Central memory CD8-positive, alpha-beta T cell (primary cell): ENCODE data around the gene CYTH3.

Experiments used
- ATAC-seq: fragments of 150-1000 bp; cut with Tn5 transposase; replicated peaks from 2 replicates; pipeline ENCODE4 v1.10.0; 2022; ENCODE audit warnings: mild to moderate bottlenecking, moderate FRiP score, moderate number of reproducible peaks; ENCODE audit not compliant: poor library complexity, severe bottlenecking; ENCODE audit errors: extremely low read depth
- DNase-seq, 2 donors: peaks; one replicate each; pipeline ENCODE4 v3.0.0; 2021; ENCODE audit warnings: low spot score in 2 of 2
- H3K27ac Mint-ChIP-seq: one replicate; pipeline ENCODE4 v1.8.0; 2022; ENCODE audit warnings: low read depth, mild to moderate bottlenecking, moderate library complexity, mixed read lengths
- H3K27me3 Mint-ChIP-seq: one replicate; pipeline ENCODE4 v1.8.0; 2022; ENCODE audit warnings: mixed read lengths
- H3K36me3 Mint-ChIP-seq: one replicate; pipeline ENCODE4 v1.8.0; 2022; ENCODE audit warnings: mild to moderate bottlenecking, moderate library complexity, mixed read lengths; ENCODE audit not compliant: insufficient read depth
- H3K4me1 Mint-ChIP-seq: one replicate; pipeline ENCODE4 v1.8.0; 2022; ENCODE audit warnings: mixed read lengths
- H3K4me3 Mint-ChIP-seq: one replicate; pipeline ENCODE4 v1.8.0; 2022; ENCODE audit warnings: mild to moderate bottlenecking, moderate library complexity, mixed read lengths
- H3K9me3 Mint-ChIP-seq: one replicate; pipeline ENCODE4 v1.8.0; 2022; ENCODE audit warnings: mixed read lengths

The CYTH3 gene

GRCh38 chr7:6121141-6121540 lies 151.3 kb downstream of the CYTH3 start:
- Mint-ChIP-seq H3K4me1 (peaks cover 23% of the 10 kb centered on the region), H3K4me3 (no peak overlapping the region), H3K27me3 (no peaks in the 10 kb centered on the region), H3K36me3 (peaks cover 63% of the 10 kb centered on the region), H3K9me3 (peaks cover 7% of the 10 kb centered on the region), H3K27ac (no peak overlapping the region)
- DNase-seq (no peak), ATAC-seq (no peak)

GRCh38 chr7:6117533-6117932 lies 154.9 kb downstream of the CYTH3 start:
- H3K36me3 Mint-ChIP-seq: peaks cover 76% of the 10 kb centered on the region
- H3K27ac Mint-ChIP-seq: peak overlapping the region; percentile 32

DNA sequence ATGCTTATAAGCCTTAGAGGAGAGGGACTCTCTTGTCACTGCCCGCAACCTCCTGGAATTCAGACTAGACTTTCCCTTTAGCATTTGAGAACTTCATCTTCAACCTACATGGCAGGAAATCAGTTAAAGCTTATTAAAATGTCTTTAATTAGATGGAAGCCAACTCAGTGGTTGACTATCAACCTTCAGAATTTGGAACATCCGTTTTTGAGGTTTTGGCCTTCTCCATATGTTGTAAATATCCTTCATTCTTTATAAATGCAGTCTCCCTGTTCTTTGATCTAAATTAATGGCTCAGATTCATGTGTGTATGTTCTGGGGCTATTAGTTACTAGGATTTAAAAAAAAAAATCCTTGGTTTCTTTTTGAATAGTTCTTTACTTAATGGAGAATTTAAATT lies 156.2 kb downstream of the CYTH3 start:
- H3K27ac Mint-ChIP-seq: no peak overlapping the region
- no peak overlapping the region for H3K4me3 Mint-ChIP-seq
- no peak for DNase-seq
- no peaks in the 10 kb centered on the region for H3K9me3 Mint-ChIP-seq
- H3K36me3 Mint-ChIP-seq: peaks cover 74% of the 10 kb centered on the region
- no peak for ATAC-seq
- no peaks in the 10 kb centered on the region for H3K27me3 Mint-ChIP-seq
- H3K4me1 Mint-ChIP-seq: peaks cover 17% of the 10 kb centered on the region

More at GRCh38 chr7:6117533-6117932, 154.9 kb downstream of the CYTH3 start:
- ATAC-seq (no peak), DNase-seq (no peak)
- Mint-ChIP-seq H3K9me3 (peaks cover 7% of the 10 kb centered on the region), H3K4me1 (peaks cover 23% of the 10 kb centered on the region), H3K4me3 (no peak overlapping the region), H3K27me3 (no peaks in the 10 kb centered on the region)
